ENCODE data around the gene DACT1. TPM values are rescaled to one million over a fixed set of nuclear protein-coding genes. Genes with fewer than 3 reads are reported as not detected.

DACT1 gene, protein sequence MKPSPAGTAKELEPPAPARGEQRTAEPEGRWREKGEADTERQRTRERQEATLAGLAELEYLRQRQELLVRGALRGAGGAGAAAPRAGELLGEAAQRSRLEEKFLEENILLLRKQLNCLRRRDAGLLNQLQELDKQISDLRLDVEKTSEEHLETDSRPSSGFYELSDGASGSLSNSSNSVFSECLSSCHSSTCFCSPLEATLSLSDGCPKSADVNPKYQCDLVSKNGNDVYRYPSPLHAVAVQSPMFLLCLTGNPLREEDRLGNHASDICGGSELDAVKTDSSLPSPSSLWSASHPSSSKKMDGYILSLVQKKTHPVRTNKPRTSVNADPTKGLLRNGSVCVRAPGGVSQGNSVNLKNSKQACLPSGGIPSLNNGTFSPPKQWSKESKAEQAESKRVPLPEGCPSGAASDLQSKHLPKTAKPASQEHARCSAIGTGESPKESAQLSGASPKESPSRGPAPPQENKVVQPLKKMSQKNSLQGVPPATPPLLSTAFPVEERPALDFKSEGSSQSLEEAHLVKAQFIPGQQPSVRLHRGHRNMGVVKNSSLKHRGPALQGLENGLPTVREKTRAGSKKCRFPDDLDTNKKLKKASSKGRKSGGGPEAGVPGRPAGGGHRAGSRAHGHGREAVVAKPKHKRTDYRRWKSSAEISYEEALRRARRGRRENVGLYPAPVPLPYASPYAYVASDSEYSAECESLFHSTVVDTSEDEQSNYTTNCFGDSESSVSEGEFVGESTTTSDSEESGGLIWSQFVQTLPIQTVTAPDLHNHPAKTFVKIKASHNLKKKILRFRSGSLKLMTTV
- total RNA-seq (2022; extraction: Qiagen RNA extraction; ENCODE audit: low read depth), result 0.39 to 0.77 TPM (median 0.51 TPM) in 5 replicates

DNA sequence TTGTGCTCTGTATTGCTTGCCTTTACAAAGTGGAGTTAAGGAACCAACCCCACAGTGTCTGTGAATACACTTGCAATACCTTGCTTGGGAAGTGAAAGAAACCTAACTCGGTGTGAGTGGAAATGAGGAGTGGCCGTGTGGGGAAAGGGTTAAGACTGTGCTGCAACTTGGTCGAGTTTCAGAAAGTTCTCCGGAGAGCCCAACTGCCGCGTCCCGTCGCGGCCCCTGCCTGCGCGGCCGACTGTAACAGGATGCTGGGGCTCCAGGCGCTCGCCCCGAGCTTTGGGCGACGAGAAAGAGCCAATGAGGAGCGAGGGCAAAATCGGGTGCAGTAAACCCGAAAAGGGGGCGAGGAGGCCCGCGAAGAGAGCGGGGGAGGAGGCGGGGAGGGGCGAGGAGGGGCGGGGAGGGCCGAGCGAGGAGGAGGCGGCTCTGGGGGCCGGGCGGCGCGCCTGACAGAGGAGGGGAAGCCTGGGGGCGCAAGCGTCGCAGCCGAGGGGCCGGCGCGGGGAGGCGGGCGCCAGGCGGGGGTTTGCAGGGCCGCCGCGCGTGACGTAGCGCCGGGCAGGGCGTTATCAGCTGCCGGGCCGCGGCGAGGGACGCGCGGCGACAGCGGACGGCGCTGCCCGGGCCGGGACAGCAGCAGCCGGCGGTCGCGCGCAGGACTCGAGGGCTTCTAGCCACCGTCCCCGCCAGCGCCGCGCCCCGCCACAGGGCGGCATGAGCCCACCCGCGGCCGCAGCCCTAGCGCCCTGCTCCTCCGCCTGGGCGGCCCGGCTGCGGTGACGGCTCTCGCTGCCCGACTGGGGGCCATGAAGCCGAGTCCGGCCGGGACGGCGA, at the start of gene DACT1:
DACT1 (plus strand) TSS at position 572 of the 840 bp plus-strand sequence; CDS start at position 813, 241 bp downstream.

Other genes starting within 250 kb of the DACT1 start
- not detected in 5 replicates for gene TOMM20L, start 242.0 kb upstream of the DACT1 start, total RNA-seq (2022; extraction: Qiagen RNA extraction; ENCODE audit: low read depth)
- gene TIMM9, start 210.4 kb upstream of the DACT1 start, total RNA-seq (2022; extraction: Qiagen RNA extraction; ENCODE audit: low read depth), result 63.8 to 88.9 TPM (median 78.5 TPM) in 5 replicates
- gene KIAA0586, start 210.2 kb upstream of the DACT1 start, total RNA-seq (2022; extraction: Qiagen RNA extraction; ENCODE audit: low read depth), result 7.8 to 10.6 TPM (median 9.4 TPM) in 5 replicates